Superior temporal gyrus (tissue), 1 donor: Measurements from ENCODE around the gene LRRIQ4.
A peak's percentile ranks its signal among the peaks of the same experiment; 100 is the strongest.

Experiments used
- DNase-seq: peaks from one replicate; pipeline ENCODE4 v3.0.0-alpha.2; 2016; ENCODE audit errors: extremely low spot score

The LRRIQ4 gene

DNA sequence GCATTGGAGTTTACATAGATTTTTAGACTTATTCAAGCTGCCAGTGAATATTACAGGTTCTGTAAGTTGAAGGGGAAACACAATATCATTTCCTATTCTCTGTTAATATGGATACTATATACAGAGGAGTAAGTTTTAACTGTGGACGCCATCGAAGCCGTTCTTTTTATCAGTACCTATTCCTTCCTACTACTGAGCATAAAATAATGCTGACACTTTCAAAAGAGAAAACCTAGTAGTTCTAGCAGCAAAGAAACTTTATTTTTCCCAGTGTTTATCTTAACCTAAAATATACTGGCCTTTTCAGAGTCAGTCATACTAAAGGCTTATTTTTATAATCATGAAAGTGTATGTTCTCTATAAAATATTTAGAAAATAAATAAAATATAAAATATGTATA is 42.8 kb downstream of the LRRIQ4 start:
- DNase-seq = no peak

DNA sequence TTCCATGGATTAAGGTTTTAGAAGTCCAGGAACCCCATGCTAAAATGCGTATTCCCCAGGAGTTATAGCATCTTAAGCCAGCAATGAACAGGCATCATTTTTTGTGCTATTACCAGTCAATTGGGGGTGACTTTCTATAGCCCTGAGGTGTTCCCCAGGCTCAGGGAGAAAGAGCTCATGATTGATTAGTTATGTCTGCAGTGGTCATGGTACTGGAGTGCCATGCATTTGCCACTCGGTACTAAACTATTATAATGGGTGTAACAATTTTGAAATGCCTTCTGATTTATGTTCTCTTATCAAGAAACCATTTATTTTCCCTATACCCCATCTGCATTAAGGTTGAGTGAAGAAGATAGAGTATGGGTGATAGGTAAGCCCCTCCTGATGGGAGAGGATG is 45.1 kb downstream of the LRRIQ4 start:
- DNase-seq = no peak

DNA sequence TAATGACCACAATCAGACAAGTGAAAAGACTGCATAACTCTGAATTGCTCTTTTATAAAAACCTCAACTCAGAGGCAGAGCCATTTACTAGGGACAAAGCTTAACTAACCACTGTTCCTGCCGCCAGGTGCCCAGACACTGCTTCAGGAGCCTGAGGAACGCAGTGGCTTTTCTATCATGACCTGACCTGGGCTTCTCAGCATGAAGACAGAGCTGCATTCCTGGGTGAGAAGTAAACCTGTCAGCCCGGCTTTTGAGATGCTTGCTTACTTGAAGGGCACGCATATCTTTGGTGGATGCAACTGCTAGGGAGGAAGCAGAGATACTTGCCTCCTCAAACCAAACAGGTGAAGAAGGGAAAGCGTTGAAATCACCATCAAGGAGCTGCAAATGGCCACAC is 49.2 kb downstream of the LRRIQ4 start:
- DNase-seq = no peak

DNA sequence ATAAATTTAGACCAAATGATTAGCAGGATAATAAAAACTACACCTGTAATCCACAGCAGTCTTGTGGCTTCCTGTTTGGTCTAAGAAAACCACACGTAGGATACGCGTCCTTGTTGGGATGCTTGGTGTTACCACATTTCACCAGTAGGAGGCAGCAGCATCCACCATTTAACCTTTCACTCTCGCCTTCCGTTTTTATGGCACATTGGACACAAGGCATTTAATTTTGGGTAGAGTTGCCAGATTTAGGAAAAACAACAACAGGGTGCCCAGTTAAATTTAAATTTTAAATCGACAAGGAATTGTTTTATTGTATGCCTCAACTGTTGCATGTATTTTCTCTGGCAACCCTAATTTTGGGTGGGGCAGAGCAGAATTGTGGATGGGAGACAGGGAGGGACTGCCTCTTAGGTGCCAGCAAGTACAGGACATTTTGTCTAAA is 50.8 kb downstream of the LRRIQ4 start:
- peak; percentile 94 for DNase-seq

DNA sequence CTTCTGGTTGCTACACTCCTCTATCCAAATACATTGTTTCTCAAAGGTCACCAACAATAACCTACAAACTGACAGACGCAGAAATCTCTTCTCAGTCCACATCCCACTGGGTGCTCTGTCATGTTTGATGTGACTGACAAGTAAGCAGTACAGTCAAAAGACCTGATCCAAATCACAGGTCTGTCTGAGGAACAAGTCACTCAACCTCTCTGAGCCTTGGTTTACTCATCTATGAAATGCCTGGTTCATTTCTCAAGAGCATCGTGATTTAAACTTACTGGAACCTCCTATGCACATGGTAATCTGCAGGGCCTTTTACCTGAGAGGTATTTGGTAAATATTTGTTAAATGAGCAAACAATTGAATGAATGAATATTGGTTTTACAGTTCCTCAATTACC is 51.6 kb downstream of the LRRIQ4 start:
- DNase-seq = no peak

DNA sequence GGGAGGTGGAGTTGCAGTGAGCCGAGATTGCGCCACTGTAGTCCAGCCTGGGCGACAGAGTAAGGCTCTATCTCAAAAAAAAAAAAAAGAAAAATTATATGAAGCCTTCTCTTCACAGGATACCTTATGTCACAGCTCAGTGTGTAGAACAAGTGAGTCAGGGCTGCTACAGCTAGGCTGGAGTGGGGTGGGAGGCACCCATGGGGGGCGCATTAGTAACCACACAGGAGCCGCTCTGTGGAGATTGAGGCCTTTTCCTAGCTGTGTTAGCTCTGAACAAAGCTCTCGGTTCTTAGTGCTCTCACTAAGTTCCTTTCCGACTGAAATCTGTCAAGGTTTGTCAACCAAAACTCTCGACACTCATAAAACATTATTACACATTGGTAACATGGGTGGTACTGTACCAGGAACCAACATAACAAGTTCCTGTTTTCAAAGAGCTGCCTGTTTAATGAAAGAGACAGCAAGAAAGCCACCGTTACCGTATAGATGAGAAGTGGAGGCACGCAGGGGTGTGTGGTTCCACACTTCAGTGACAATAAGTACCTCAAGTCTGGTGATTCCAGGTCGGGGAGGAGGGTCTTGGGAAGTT is 52.6 kb downstream of the LRRIQ4 start:
- no peak for DNase-seq

DNA sequence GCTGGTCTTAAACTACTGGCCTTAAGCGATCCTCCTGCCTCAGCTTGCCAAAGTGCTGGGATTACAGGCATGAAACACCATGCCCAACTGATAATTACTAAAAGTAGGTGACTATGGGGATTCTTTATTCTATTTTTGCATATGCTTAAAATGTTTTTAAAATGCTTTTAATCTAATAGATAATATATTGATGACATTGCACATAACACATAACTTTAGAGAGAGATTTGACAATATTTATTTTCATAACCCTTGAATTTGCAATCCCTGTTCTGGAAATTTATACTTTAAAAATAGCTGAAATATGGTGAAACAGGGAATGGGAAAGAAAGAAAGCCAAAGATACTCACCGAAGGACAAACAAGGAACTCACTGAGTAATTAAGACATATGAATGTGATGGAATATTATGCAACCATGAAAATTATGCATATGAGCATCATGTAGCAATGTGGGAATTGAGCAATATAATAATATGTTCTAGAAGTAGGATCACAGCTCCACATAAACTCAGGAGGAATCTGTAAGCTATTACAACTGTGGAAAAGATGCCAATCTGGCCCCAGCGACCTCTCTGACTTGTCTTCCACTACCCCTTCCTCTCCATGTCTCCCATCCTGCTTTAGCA is 55.0 kb downstream of the LRRIQ4 start:
- no peak for DNase-seq

DNA sequence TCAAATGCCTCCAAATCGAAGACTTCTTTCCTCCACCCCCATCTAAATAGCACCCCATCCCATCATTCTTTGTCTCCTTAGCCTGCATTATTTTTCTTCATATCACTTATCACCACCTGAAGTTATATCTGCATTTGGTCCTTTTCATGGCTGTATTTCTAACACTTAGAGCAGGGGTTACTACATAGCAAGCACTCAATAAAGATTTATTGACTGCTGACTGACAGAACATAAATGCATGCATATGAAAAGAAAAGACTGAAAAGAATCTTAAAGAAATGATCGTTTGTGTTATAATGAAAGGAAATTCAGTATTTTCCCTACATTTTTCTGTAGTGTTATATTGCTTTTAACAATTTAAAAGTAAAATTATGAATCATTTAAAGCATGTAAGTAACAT is 55.7 kb downstream of the LRRIQ4 start:
- no peak for DNase-seq

DNA sequence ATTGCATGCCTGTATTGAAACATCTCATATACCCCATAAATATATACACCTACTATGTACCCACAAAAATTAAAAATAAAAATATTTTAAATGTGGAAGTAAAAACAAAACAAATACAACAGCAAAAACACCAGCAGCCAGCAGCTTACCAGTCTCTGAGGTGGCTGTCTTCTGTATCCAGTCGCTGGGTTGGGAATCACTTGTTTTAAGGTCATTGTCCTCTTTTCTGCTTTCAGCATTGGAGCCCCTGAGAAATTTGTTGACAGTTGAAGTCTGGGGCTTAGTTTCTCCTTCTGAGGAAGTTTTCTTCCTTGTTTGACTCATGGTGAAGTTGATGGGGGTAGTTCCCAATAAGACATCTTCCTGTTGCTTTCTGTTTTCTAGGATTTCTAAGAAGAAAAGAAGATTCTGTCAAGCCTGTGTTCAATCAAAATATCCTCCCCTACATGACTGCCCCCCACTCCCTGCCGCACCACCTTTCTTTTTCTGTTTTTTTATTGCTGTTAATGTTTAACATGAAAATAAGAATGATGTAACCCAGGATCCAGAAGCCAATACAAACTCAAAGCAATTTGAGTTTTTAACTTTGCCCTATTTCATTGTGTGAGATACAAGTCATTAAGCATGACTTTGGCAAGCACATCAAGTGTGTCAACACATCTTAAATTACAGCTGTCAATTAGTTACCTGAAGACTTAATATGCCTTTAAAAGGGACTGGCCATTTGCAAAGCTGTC is 57.0 kb downstream of the LRRIQ4 start, which contains the start of gene LRRC31:
Gene LRRC31, minus strand, starts transcription at position 452 of the 737 bp plus-strand sequence. Its CDS starts 128 bp downstream, at position 324.
- no peak for DNase-seq

DNA sequence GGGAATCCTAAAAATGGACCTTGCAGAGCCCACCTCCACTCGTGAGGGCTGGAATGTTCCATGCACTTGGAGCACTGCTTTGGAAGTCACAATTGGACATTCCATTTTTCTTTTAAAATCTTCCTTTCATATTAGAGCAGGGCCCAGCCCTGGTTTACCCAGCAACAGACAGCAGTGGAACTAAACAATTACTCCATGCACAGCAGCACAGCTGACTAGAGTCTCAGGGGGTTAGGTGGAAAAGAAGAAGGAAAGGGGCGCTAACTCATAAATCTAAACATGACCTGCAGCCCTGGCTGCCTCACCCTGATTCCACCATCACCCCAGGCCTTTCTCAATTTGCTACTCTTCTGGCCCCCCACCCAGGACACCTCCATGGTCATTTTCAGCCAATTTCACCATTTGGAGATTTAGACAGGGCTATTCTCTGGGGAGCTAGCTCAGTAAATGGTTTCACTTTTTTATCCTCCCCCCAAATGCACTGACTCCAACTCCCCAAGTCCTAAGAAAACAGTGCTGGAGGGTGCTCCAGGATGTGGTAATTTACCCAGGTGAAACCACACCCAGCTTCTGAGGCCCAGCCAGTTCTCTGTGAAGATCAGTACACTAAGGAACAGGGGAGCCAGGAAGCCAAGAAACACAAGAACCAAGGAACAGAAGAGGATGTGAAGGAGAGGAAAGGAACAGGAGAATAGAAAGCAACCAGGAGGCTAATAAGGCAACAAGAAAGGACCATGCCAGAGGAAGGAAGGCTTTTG is 58.6 kb downstream of the LRRIQ4 start:
- DNase-seq = no peak

DNA sequence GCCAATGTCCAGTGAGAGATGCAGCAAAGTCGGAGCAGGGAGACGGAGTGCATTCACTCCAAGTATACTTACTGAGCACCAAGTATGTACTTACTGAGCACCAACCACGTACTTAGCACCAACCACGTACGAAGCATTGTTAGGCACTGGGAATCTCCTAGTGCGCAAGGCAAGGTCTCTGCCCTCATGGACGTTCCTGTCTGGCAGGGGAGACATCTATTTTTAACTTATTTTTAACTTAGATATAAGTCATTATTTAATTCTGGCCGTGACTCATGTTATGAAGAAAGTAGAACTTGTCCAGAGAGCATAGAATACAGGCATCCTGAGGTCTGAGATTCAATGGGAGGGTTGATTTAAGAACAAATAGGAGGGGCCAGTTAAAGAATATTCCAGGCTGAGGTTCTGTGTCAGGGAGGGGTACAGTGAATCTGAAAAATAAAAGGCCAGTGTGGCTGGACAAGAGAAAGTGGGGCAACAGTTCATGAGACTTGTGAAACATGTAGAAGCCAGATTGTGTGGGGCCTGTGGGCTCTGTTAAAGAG is 66.4 kb downstream of the LRRIQ4 start:
- DNase-seq = no peak

DNA sequence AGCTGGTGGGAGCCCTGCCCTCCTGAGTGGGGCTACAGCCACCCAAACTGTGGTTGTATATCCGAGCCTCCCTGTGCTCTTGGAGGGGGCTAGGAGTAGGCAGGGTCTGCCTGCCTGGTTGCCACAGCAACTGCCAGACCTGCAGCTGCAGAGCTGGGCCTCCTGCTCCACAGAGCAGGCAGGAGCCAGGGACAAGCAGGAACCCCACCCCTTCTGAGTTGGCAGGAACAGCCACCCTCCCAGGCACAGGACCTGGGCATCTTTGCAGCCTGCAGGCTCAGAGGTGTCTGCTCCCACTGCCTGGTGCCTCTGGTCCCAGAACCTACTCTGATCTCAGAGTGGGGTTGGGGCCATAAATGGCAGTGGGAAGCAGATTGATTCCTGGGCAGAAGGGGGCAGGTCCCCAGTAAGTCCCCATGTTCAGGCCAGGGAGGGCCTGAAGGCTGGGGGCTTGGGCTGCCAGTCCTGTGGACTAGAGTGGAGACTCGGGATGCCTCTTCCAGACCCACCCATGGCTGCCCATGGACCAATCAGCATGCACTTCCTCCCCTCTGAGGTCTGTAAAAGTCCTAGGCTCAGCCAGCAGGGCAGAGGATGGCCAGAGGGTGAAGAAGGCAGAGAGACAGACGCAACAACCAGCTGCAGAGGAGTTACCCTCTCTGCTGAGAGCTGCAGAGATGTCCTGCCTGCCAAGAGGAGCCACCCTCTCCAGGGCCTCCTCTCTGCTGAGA is 67.3 kb downstream of the LRRIQ4 start:
- no peak for DNase-seq

DNA sequence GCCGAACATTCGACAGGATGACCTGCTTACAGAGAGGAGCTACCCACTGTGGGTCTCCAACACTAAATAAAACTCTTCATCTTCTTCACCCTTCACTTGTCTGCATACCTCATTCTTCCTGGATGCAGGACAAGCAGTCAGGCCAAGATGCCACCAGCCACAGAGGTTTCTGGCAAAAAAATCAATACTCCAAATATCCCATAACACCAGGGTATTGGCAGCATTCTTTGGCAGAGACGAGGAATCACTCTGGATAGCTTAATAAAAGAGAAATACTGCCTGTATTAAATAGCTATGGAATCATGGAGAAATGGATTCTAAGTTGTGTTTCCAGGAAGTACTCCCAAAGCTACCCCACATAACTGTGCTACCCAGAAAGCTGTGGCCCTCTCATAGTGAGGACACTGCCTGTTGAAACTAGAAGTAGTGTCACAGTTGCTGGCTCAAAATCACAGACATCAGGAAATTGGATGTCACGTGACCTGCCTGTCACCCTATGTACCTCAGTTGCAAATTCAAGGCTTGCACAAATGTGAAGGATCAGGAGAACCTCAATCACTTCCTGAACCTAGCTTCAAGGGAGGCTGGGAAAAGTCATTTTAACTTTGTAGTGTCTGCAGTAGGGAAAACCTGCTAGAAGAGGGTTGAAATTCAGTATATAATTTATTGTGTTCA is 68.0 kb downstream of the LRRIQ4 start:
- DNase-seq = no peak

DNA sequence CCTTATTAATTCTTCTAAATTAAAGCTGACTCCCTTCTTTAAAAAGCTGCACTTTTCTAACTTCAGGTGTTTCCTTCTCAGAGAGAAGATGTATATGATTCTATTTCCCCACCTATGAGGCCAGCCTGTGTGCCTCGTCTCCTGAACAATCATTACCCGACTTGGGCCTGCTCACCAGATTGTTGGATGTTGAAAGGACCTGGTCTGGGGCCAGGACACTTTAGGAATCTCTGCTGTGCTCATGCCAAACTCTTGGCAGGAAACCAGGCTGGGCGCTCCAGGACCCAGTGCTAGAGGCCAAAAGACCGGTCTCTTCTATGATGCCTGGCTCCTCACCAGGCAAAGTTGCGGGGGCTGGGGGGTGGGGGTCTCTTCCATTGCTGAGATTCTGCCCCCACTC is 74.0 kb downstream of the LRRIQ4 start:
- peak; percentile 50 for DNase-seq
